ENCODE results near the gene CERT1.

The CERT1 gene

GRCh38 chr5:75336615-75337336, 174.7 kb downstream of the CERT1 start, which contains the start of gene HMGCR (continued):
- 0 out of 2 replicates have a peak, but pooled peaks have one; percentile 38 for TF ChIP-seq ZNF558 (tag by site-specific recombination; IDR thresholded peaks at IDR 0.05)
- no peak for TF ChIP-seq ZNF514 (tag by site-specific recombination; IDR thresholded peaks at IDR 0.05)
- no peak for TF ChIP-seq ZSCAN5A (tag by site-specific recombination; IDR thresholded peaks at IDR 0.05)
- TF ChIP-seq ZBTB7A (tag by site-specific recombination; IDR thresholded peaks at IDR 0.05; ENCODE audit: low read depth) = peak; percentile 31; the same call in 1 of the 2 replicates
- no peak for TF ChIP-seq ZNF18 (tag by site-specific recombination; IDR thresholded peaks at IDR 0.05)
- TF ChIP-seq ZNF747 (tag by site-specific recombination; IDR thresholded peaks at IDR 0.05) = no peak
- TF ChIP-seq PRDM2 (tag by site-specific recombination; IDR thresholded peaks at IDR 0.05; ENCODE audit: borderline replicate concordance) = no peak
- peak; percentile 52 for TF ChIP-seq ZNF341 (tag by site-specific recombination; IDR thresholded peaks at IDR 0.05; ENCODE audit: low read depth)
- no peak for TF ChIP-seq ZNF148 (tag by site-specific recombination; IDR thresholded peaks at IDR 0.05; ENCODE audit: borderline replicate concordance)
- no peak for TF ChIP-seq ZNF707 (tag by site-specific recombination; IDR thresholded peaks at IDR 0.05)
- TF ChIP-seq BCL11B (tag by site-specific recombination; IDR thresholded peaks at IDR 0.05; ENCODE audit: low read depth) = no peak
- no peak for TF ChIP-seq ZNF768 (tag by site-specific recombination; IDR thresholded peaks at IDR 0.05)
- peak; percentile 99 for TF ChIP-seq SP2 (tag by site-specific recombination; IDR thresholded peaks at IDR 0.05)
- TF ChIP-seq ZBTB1 (tag by site-specific recombination; IDR thresholded peaks at IDR 0.05) = 0 out of 2 replicates have a peak, but pooled peaks have one; percentile 25
- no peak for TF ChIP-seq ZNF211 (tag by site-specific recombination; IDR thresholded peaks at IDR 0.05; ENCODE audit: low read depth)
- TF ChIP-seq ZIC2 (tag by site-specific recombination; IDR thresholded peaks at IDR 0.05) = peak; percentile 67
- 0 out of 2 replicates have a peak, but pooled peaks have one; percentile 6 for TF ChIP-seq IKZF3 (tag by site-specific recombination; IDR thresholded peaks at IDR 0.05)
- no peak for TF ChIP-seq ZNF202 (tag by site-specific recombination; IDR thresholded peaks at IDR 0.05; ENCODE audit: borderline replicate concordance)
- no peak for TF ChIP-seq ZNF596 (tag by site-specific recombination; IDR thresholded peaks at IDR 0.05)
- TF ChIP-seq ZNF10 (tag by site-specific recombination; IDR thresholded peaks at IDR 0.05) = peak; percentile 63; the same call in 1 of the 2 replicates
- TF ChIP-seq ZNF670 (tag by site-specific recombination; IDR thresholded peaks at IDR 0.05; ENCODE audit: low read depth) = no peak
- TF ChIP-seq ZNF529 (tag by site-specific recombination; IDR thresholded peaks at IDR 0.05; ENCODE audit: insufficient replicate concordance) = no peak
- 0 out of 2 replicates have a peak, but pooled peaks have one; percentile 14 for TF ChIP-seq GLI4 (tag by site-specific recombination; IDR thresholded peaks at IDR 0.05)
- peak; percentile 51; the same call in 1 of the 2 replicates for TF ChIP-seq ZNF76 (tag by site-specific recombination; IDR thresholded peaks at IDR 0.05; ENCODE audit: borderline replicate concordance, low read depth)
- no peak for TF ChIP-seq ZNF623 (tag by site-specific recombination; IDR thresholded peaks at IDR 0.05)
- no peak for TF ChIP-seq ZNF488 (tag by site-specific recombination; IDR thresholded peaks at IDR 0.05)
- TF ChIP-seq HOXC10 (CRISPR knock-in tag; IDR thresholded peaks at IDR 0.05) = no peak
- no peak; the same call in 1 of the 2 replicates for TF ChIP-seq ZNF394 (tag by site-specific recombination; IDR thresholded peaks at IDR 0.05; ENCODE audit: borderline replicate concordance)

All from HEK293 (cell line).